Pons (tissue), 1 donor: ENCODE data around the gene UBE3A.
"Not testable (repeated sequence)": the region's sequence is repeated elsewhere in the genome, so short reads cannot be mapped to it uniquely, and the experiment has no call there.

ENCODE experiments used
- DNase-seq: peaks from one replicate; pipeline ENCODE4 v3.0.0-alpha.2; 2016; ENCODE audit warnings: low spot score

UBE3A gene

DNA sequence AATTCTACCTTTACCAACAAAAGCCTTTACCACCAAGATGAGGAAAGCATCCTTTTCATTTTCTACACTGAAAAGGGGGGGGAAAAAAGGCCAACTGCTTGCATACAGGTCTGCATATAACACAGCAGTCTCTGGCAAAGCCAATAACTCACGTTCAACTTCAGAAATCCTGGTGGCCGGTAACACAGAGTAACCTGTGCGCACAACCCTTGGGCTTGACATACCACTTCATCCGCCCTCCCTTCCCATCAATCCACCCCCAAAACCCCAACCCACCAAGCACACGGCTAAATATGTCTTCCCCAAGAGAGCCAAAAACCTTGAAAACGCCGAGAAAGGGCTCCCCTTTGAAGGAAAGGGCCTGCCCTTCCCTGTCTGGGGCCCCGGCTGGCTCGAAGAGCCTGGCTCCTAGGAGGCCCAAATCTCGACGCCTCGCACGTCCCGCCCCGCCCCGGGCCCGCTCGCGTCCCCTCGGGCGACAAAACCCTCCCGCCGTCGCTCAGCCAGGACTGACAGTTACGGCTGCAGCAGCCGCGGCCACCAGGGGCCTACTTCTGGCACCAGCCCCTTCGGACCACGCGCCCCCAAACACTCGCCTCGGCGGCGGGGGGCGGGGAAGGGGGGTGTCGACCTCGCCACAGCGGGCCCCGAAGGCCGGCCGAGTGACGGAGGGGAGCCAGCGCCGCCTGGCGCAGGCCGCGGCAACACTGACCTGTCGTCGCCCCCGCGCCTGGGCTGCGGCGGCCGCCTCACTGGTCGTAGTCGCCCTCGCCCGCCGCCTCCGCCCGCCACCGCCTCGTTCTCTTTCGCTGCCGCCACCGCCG lies 835 bp downstream of the UBE3A start:
- DNase-seq = peak; percentile 28

DNA sequence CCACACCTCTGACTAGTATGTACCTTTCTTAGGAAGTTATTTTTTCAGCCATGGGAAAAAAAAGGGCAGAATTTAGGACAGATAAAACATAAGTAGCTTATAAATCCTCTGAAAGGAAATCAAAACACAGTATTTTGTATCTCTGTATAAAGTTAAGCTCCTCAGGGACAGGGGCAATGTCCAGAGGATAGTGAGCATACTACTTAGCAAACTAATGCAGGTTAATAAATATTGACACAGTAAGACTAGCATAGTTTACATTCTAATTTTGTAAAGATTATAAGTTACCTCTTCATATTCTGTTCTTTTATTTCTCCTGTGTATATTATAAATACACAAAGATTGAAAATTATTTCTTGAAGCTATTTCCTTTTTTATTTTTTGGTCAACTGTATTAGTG lies 2.1 kb downstream of the UBE3A start:
- DNase-seq = no peak

DNA sequence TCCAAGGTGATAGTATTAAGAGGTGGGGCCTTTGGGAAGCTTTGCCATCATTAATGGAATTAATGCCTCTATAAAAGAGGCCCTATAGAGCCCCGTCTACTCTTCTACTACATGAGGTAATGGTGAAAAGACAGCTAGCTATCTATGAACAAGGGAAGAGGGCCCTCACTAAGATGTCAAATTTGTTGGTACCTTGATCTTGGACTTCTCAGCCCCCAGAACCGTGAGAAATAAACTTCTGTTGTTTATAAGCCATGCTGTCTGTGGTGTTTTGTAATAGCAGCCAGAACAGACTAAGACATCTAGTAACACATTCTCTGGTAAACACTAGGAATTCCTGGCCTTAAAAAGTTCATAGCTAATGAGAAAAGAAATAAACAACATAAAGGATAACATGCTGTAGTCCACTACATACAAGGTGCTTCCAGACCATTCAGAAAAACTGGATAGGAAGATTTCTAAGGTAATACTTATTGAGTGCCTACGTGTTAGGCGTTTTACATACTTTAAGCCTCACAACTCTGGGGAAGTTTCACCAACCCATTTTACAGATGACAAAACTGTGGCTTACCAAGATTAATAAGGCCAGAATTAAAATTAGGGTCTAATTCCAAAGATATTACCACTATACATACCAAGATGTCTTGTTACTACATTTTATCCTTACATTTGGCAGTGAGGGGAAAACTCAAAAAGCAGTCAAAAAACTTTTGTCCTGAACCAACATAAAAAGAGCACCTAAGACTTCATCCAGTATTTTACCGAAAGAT lies 3.2 kb downstream of the UBE3A start:
- no peak for DNase-seq

DNA sequence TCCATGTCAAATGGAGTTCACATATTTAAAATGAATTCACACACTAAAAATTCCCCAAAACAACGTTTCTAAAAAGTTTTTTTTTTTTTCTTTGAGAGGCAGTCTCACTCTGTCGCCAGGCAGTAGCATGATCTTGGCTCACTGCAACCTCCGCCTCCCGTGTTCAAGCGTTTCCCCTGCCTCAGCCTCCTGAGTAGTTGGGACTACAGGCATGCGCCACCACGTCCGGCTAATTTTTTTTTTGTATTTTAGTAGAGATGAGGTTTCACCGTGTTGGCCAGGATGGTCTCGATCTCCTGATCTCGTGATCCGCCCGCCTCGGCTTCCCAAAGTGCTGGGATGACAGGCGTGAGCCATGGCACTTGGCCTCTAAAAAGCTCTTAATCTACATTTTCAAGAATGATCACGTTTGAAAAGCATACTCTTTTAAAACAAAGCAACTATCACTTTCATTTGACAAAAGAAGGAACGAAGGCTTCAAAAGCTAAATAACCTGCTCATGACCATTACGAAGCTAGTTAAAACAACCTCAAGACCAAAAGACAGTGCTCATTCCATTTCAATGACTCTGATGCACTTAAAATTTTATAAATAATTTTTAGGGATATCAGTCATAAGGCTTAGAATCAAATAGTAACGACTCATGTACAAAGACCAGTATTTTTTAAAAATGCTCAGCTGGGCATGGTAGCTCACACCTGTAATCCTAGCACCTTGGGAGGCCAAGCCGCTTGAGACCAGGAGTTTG lies 5.5 kb downstream of the UBE3A start:
- DNase-seq = no peak

DNA sequence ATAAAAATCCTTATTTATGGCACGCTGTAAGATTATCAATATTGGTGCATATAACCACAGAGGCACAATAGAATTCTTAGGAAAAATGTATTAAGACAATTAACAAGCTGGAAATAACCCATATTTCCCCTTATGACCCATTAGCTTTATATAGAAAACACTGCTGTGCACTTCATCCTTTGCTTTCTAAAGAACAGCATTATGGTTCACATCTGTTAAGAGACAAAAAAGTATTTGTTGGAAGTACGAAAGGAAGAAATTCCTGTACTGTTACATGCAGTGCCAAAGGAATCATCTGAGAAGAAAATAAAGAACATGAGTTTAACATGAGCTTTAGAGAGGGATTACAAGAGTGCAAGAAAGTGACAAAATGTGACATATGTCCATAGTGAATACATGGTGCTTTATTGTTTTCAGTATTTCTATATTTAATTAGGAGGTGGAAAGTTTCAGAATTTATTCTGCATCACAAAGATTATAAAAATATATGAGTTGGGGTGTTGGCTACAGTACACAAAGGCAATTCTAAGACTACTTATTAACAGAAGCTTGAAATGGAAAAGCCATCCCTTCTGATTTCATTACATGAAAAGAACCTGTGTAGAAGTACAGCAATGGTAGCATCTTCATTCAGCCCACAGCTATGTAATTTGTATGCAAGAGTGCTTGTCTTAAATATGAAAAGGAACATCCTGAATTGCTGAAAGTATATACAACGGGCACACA lies 6.8 kb downstream of the UBE3A start:
- DNase-seq = no peak

DNA sequence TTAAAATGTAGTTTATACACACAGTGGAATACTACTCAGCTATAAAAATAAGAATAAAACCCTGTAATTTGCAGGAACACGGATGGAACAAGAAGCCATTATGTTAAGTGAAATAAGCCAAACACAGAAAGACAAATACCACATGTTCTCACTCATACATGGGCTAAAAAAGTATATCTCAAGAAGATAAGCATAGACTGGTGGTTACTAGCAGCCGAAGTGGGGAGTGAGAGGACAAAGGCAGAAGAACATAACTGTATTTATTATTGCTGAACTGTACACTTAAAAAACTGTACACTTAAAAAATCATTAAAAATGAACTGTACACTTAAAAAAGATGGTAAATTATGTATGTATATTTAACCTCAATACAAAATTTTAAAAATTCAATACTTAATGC lies 11.0 kb downstream of the UBE3A start:
- DNase-seq = no peak

DNA sequence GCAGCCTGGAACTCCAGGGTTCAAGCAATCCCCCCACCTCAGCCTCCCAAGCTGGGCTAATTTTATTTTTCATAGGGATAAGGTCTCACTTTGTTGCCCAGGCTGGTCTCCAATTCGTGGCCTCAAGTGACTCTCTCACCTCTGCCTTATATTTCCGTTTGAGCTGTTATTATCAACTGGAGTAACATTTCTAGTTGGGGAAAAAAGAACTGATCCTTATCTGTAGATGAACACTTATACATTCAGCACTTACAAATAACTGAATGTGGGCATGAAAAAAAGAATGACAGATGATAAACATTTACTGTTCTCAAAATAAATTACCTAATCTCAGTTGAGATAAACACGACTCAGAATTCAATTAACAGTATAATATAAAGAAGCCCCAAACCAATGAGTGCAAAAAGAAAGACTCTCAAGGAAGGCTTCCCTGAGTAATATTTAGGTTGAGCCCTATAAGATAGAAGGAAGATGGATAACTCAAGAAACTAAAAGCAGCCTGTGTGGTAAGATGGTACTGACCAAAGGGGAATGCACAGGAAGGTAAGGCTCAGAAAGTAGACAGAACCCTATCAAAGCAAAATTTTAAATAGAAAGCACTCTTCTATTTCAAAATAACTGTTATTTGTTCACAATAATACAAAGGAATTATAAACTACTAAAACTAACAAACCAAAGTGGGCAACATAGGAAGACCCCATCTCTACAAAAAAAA lies 11.8 kb downstream of the UBE3A start:
- no peak for DNase-seq

DNA sequence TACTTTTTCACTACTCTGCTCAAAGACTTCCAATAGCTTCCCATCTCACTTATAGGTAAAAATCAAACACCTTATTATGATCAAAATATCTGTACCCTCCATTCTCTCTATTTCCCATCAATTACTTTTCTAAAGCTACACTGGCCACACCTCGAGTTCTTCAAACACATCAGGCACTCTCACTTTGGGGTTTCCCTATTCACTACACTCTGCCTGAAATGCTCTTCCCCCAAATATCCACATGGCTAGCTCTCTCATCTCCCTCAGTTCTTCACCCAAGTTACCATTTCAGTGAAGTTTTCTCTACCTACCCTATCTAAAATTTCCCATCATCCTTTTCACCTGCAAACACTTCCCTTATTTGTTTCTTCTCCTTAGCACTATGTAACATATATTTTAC lies 14.8 kb downstream of the UBE3A start:
- DNase-seq = no peak

DNA sequence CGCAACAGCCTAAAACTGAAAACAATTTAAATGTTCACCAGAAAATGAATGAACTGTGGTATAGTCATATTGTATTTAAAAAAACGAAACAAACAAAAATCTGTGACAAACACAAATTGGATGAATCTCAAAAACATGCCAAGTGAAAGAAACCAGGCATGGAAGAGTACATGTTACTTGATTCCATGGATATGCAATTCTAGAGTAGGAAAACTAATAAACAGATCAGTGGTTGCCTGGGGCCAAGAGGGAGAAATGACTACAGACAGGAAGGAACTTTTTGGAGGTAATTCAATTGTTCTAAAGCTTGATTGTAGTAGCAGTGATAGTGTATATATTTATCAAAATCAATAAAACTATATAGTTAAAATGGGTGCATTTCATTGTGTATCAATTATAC lies 16.8 kb downstream of the UBE3A start:
- no peak for DNase-seq

DNA sequence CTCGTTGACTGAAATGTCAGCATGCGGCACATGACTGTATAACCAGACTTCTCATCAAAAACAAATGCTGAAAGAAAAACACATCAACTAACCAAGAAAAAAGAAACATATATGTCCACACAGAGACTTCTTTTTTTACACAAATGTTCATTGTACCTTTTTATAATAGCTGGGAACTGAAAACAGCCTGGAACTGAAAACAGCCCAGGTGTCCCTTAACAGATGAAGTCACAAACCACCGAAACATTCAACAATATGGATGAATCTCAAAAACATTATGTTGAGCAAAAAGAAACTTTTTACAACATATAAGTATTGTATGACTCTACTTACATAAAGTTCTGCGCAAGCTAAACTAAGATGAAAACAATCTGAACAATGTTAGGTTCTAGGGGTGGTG lies 20.6 kb downstream of the UBE3A start:
- DNase-seq = no peak

DNA sequence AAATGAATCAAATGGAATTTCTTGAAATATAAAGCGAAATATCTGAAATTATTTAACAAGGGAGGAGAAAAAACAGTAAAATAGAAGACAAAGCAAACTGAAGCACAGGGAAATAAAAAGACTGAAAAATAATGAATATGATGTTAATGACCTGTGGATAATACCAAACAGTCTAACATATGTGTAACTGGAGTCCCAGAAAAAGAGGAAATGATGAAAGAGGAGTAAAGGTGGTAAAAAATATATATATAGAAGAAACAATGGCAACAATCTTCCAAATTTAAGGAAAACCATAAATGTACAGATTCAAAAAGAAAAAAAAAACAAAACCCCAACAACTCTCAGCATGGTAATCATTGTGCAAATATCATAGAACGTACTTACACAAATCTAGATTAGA lies 21.2 kb downstream of the UBE3A start:
- no peak for DNase-seq

DNA sequence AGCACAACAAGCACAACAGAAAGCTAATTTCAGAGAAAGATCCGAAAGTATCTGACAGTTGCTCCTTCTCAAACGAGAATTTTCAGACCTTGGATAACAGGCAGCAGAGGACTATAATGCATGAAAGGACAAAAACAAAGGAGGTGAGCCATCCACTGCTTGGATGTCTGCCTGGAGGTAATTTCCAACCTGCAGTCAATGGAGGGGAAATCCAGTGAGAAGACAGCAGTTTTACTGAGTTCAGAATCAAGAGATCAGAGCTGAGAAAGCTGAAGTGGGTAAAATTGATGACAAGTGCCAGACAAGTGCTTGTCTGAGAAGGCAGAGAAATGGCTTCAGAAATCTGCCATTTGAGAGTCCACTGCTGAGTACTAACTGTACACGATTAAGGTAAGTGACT lies 22.1 kb downstream of the UBE3A start:
- no peak for DNase-seq

DNA sequence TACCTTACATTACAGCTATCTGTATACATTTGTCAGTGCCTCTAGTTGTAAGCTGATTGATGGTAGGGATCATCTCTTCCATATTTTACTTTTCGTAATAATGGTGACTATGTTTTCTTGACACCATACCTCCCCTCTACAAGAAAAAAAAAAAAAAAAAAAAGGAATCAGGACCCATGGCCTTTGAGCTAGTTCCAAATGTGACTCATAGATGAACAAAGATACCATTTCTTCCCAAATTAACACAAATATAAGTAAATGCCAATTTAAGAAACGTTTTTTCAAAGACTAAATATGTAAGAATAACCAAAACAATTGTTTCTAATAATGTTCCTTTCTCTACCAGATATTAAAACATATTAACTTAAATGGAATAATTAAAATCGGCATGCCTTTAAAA lies 23.1 kb downstream of the UBE3A start:
- no peak for DNase-seq

DNA sequence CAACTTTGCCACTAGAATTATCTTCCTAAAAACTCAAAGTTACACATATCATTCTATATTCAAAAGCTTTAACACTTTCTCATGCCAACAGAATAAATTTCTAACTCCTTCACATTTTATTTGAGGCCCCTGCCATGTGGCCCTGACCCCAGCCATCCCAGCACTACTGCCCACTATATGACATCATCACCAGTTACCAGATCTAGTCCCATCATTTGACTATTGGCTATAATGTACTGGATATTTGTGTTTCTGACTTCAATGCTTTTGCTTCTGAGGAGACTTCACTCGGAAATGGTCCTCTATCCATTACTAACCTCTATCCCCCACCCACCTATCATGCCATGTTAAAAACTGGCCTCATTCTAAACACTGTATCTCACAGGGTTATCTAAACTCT lies 23.6 kb downstream of the UBE3A start:
- no peak for DNase-seq

DNA sequence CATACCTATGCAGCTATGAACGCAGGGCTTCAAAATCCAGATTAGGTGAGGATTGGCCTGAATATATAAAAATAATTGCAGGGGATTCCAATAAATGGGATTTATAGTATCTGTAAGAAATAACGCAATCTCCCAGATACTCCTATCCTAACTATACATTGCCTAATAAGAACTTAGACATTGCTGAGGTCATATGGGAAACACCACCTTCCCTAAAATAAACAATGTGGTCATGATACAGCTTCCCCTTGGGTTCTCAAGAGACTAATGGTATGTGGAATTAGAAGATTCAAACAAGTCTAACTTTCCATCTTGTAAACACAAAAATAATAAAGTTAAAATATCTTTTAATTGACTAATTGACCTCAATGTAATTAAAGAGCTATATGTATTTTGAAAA lies 28.2 kb downstream of the UBE3A start:
- no peak for DNase-seq

DNA sequence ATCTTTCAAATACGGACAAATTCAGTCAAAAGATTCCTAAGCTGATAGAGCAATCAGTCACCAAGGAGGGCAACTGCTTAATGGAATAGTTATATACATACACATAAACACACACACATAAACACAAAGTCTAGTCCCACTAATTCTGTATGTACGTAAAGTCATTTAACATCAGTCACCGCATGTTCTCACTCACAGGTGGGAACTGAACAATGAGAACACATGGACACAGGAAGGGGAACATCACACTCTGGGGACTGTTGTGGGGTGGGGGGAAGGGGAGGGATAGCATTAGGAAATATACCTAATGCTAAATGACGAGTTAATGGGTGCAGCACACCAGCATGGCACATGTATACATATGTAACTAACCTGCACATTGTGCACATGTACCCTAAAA lies 29.1 kb downstream of the UBE3A start:
- DNase-seq = not testable (repeated sequence)

DNA sequence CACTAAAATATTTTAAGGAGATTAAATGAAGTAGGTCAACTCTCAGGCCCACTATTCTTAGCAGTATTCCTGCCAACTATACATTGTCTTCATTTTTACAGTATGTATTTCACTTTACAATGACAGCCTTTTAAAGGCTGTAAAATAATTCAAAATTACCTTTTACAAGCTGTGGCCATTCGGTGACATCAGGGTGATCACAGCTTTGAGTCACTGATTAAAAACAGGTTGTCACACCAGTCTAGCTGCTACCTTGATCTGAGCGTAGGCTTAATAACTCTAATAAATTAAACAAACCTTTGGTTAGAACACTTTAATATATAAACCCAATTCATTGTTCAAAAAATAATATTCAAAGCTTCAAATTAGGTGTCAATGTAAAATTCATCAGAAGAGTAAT lies 29.9 kb downstream of the UBE3A start:
- no peak for DNase-seq

DNA sequence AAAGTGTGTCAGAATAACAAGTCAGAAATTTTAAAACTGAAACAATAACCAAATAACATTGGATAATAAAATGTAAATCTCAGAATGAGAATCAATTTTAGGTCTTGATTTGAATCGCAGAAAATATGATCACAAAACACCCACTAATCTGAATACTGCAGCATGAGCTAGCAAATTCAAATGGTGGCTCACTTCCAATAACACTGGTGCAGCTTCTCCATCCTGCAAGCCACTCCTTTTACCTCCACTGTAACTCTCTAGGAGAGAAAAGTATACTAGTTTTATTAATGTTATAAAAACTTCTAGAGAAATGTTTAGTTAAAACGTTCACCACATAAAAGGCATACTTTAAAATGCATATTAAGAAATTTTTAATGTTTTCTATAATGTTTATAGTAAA lies 30.4 kb downstream of the UBE3A start:
- peak; percentile 36 for DNase-seq

DNA sequence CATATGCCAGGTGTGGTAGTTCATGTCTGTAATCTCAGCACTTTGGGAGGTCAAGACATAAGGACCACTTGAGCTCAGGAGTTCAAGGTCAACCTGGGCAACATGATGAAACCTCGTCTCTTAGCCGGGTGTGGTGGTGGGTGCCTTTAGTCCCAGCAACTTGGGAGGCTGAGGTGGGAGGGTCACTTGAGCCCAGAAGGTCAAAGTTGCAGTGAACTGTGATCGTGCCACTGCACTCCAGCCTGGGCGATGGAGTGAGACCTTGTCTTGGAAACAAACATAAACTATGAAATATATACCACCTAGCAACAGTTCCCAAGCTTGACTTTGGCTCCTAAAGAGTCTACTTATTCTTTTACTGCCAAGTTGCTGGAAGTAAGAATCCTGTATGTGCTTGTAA lies 30.9 kb downstream of the UBE3A start:
- DNase-seq = no peak

DNA sequence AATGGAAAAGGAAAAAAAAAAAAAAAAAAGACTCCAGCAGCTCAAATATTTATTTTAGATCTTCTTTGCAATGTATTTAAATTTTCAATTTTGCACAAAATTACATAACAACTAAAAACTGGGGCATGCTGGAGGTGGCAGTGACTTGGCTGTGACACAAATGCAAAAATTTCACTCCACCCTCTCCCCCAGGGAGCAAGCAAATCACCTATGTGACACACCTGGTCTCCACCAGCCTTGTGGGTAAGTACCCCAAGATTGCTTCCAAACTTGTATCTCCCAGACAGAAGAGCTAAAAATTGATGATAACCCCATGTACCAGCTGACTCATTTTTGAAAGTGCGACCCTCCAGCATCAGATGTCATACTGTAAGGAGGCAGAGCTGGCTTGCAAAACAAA lies 32.0 kb downstream of the UBE3A start:
- no peak for DNase-seq

DNA sequence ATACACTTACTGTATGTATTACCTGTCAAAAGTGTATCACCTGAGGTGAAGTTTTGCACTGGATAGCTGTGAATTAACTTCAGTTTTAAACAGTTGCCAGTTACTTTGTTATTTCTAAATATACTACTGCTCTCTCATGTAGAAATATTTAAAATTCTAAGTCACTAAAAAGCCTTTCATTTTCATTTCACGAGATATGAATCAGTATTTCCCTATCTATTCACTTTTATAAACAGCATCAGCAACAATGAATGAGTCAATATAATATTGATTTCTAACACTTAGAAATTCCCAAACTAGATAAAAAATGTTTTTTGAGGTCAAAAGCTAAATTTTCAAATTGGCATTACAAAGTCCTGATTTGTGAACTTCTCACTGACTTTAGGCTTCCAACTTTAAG lies 32.6 kb downstream of the UBE3A start:
- DNase-seq = no peak

DNA sequence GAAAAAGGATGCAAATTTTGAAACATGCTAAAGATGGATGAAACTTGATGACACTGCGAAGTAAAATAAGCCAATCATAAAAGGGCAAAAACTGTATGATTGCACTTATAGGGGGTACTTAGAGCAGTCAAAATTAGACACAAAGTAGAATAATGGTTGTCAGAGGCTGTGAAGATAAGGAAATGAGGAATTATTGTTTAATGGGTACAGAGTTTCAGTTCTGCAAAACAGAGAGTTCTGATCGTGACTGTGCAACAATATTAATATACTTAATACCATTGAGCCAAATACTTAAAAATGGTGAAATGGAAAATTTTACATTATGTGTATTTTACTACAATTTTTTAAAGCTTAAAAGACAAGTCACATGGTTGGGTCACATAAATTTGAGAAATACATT lies 35.1 kb downstream of the UBE3A start:
- no peak for DNase-seq
